ENCODE measurements around the gene SFXN2. TPM values are rescaled to one million over a fixed set of nuclear protein-coding genes. Genes with fewer than 3 reads are reported as not detected.

The SFXN2 gene
- polyA plus RNA-seq, 1 of the 3 experiments (the other 2 are of a cell fraction), result 10.2 TPM

DNA sequence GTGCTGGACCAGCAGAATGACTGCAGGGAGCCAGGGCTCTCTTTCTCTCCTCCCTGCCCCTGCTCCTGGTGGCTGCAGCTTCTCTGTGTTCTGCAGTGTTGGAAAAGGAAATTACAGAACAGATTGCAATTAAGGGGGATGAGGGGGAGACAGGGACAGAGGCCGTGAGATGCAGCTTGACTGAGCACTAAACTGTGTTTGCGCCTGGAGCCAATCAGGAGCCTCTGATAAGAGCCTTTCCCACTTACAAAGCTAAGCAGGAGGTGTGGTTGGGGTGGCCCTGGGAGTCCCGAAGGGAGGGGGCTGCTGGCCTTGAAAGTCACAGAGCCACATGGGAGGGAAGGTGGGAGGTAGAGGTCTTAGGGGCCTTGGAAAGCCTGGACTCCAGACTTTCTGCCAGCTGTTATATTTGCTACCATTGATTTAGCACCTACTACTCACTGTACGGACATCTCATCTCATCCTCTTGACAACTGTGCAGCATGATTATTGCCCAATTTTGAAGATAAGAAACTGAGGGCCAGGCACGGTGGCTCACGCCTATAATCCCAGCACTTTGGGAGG lies 43.5 kb upstream of the SFXN2 start (continued):
- TF ChIP-seq, protein P1, sequence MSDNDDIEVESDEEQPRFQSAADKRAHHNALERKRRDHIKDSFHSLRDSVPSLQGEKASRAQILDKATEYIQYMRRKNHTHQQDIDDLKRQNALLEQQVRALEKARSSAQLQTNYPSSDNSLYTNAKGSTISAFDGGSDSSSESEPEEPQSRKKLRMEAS (IDR thresholded peaks at IDR 0.05; ENCODE audit: low read depth), result no peak
- no peak for TF ChIP-seq TEAD4 (IDR thresholded peaks at IDR 0.05; ENCODE audit: borderline replicate concordance, insufficient read depth)
- peak; percentile 65; the same call in 1 of the 2 replicates for TF ChIP-seq MXI1 (IDR thresholded peaks at IDR 0.05; ENCODE audit: low read depth, low read length)
- TF ChIP-seq EZH2phosphoT487 (IDR thresholded peaks at IDR 0.05; ENCODE audit: borderline replicate concordance, low read depth), result no peak
- TF ChIP-seq MEF2A (IDR thresholded peaks at IDR 0.05; ENCODE audit: borderline replicate concordance, low read depth), result no peak
- TF ChIP-seq GATA2 (CRISPR knock-in tag; IDR thresholded peaks at IDR 0.05), result peak; percentile 48; the same call in 1 of the 2 replicates
- TF ChIP-seq, protein P2, sequence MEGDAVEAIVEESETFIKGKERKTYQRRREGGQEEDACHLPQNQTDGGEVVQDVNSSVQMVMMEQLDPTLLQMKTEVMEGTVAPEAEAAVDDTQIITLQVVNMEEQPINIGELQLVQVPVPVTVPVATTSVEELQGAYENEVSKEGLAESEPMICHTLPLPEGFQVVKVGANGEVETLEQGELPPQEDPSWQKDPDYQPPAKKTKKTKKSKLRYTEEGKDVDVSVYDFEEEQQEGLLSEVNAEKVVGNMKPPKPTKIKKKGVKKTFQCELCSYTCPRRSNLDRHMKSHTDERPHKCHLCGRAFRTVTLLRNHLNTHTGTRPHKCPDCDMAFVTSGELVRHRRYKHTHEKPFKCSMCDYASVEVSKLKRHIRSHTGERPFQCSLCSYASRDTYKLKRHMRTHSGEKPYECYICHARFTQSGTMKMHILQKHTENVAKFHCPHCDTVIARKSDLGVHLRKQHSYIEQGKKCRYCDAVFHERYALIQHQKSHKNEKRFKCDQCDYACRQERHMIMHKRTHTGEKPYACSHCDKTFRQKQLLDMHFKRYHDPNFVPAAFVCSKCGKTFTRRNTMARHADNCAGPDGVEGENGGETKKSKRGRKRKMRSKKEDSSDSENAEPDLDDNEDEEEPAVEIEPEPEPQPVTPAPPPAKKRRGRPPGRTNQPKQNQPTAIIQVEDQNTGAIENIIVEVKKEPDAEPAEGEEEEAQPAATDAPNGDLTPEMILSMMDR (IDR thresholded peaks at IDR 0.05), result no peak
- TF ChIP-seq NRF1 (IDR thresholded peaks at IDR 0.05; ENCODE audit: low read depth, low read length), result no peak

DNA sequence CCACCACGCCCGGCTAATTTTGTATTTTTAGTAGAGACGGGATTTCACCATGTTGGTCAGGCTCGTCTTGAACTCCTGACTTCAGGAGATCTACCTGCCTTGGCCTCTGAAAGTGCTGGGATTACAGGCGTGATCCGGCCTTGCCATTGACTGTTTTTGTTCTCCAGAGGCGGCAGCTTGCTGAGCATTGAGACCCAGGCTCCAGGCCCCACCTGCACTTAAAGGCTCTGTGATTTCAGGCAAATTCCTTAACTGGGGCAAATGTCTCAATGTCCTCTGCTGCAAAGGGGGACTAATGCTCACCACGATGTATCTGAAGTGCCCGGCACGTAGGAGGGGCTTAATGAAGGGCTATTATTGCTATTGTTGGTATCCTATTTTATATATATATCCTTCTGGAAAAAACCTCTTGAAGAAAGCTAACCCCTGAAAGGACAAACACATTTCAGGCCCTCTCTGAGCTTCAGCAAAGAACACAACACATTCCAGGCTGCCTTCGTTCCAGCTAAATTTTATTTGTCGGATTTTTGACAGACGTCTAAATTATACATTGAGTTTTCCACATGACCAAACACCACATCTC lies 41.1 kb upstream of the SFXN2 start:
- CTCF ChIA-PET, result interaction anchor here (1.4 to 12.9 kb wide), 5 partner anchors 10 to 78 kb away, joined by 3 to 123 read pairs (median 13); partner anchors contain the start of genes ARL3, SFXN2 and TRIM8
- WGBS (ENCODE audit: low lambda C conversion rate), result 98% methylated on average over 13 of the region's 13 CpGs
- Histone ChIP-seq H3K27me3 (ENCODE audit: insufficient read depth) (no peaks in the 10 kb centered on the region), H2AFZ (ENCODE audit: low read depth) (no peak overlapping the region), H3F3A (replicated peaks; ENCODE audit: insufficient read depth) (peaks cover 6% of the 10 kb centered on the region), H3K4me2 (peak overlapping the region; percentile 62; the same call in 1 of the 2 replicates), H3K36me3 (replicated peaks in 1 of 2; ENCODE audit: control insufficient read depth in 1 of 2, insufficient read depth in 2 of 2, low read length in 1 of 2) (no peaks in the 10 kb centered on the region), H3K9me3 (no peaks in the 10 kb centered on the region), H3K27ac (ENCODE audit: low read depth in 2 of 2, low read length in 1 of 2) (peak overlapping the region in 1 of 2 experiments; percentile 85; a peak in 2 of 4 replicates), H4K20me1 (ENCODE audit: insufficient read depth) (no peaks in the 10 kb centered on the region), H3K4me3 (ENCODE audit: low read depth in 2 of 2, low read length in 1 of 2) (no peak overlapping the region), H3K9ac (no peak overlapping the region), H3K9me2 (no peaks in the 10 kb centered on the region), H3K79me2 (ENCODE audit: insufficient read depth) (no peaks in the 10 kb centered on the region), H3K4me1 (ENCODE audit: control insufficient read depth in 1 of 2, insufficient read depth in 2 of 2, low read depth in 1 of 2, low read length in 1 of 2) (peaks cover 37 to 75% of the 10 kb centered on the region in 2 experiments)
- DNase-seq, result no peak
- POLR2A ChIA-PET, result interaction anchor here (1.2 to 1.5 kb wide), 2 partner anchors 24 to 31 kb away, joined by 4 to 5 read pairs; no protein-coding TSS in a partner anchor
- TF ChIP-seq MEF2A (IDR thresholded peaks at IDR 0.05; ENCODE audit: borderline replicate concordance, low read depth) (no peak), GABPA (IDR thresholded peaks at IDR 0.05; ENCODE audit: low read depth) (no peak), POLR2AphosphoS5 (IDR thresholded peaks at IDR 0.05; ENCODE audit: low read depth, low read length) (no peak), TAF1 (IDR thresholded peaks at IDR 0.05; ENCODE audit: borderline replicate concordance, low read depth, low read length) (no peak), FOSL2 (IDR thresholded peaks at IDR 0.05; ENCODE audit: borderline replicate concordance, low read depth) (no peak), SMC3 (IDR thresholded peaks at IDR 0.05; ENCODE audit: low read depth, low read length) (no peak), RFX5 (IDR thresholded peaks at IDR 0.05; ENCODE audit: low read length) (no peak), RCOR1 (IDR thresholded peaks at IDR 0.05; ENCODE audit: low read length) (no peak), MXI1 (IDR thresholded peaks at IDR 0.05; ENCODE audit: low read depth, low read length) (no peak), ELF1 (IDR thresholded peaks at IDR 0.05) (no peak), TCF12 (IDR thresholded peaks at IDR 0.05) (no peak)
- TF ChIP-seq, protein P3, sequence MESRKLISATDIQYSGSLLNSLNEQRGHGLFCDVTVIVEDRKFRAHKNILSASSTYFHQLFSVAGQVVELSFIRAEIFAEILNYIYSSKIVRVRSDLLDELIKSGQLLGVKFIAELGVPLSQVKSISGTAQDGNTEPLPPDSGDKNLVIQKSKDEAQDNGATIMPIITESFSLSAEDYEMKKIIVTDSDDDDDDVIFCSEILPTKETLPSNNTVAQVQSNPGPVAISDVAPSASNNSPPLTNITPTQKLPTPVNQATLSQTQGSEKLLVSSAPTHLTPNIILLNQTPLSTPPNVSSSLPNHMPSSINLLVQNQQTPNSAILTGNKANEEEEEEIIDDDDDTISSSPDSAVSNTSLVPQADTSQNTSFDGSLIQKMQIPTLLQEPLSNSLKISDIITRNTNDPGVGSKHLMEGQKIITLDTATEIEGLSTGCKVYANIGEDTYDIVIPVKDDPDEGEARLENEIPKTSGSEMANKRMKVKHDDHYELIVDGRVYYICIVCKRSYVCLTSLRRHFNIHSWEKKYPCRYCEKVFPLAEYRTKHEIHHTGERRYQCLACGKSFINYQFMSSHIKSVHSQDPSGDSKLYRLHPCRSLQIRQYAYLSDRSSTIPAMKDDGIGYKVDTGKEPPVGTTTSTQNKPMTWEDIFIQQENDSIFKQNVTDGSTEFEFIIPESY (IDR thresholded peaks at IDR 0.05; ENCODE audit: borderline replicate concordance, low read depth), result no peak
- TF ChIP-seq, protein P4, sequence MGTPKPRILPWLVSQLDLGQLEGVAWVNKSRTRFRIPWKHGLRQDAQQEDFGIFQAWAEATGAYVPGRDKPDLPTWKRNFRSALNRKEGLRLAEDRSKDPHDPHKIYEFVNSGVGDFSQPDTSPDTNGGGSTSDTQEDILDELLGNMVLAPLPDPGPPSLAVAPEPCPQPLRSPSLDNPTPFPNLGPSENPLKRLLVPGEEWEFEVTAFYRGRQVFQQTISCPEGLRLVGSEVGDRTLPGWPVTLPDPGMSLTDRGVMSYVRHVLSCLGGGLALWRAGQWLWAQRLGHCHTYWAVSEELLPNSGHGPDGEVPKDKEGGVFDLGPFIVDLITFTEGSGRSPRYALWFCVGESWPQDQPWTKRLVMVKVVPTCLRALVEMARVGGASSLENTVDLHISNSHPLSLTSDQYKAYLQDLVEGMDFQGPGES (IDR thresholded peaks at IDR 0.05; ENCODE audit: low read depth, low read length), result no peak
- TF ChIP-seq, protein P5, sequence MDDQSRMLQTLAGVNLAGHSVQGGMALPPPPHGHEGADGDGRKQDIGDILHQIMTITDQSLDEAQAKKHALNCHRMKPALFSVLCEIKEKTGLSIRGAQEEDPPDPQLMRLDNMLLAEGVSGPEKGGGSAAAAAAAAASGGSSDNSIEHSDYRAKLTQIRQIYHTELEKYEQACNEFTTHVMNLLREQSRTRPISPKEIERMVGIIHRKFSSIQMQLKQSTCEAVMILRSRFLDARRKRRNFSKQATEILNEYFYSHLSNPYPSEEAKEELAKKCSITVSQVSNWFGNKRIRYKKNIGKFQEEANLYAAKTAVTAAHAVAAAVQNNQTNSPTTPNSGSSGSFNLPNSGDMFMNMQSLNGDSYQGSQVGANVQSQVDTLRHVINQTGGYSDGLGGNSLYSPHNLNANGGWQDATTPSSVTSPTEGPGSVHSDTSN (IDR thresholded peaks at IDR 0.05), result no peak
- TF ChIP-seq, protein P6, sequence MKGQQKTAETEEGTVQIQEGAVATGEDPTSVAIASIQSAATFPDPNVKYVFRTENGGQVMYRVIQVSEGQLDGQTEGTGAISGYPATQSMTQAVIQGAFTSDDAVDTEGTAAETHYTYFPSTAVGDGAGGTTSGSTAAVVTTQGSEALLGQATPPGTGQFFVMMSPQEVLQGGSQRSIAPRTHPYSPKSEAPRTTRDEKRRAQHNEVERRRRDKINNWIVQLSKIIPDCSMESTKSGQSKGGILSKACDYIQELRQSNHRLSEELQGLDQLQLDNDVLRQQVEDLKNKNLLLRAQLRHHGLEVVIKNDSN (IDR thresholded peaks at IDR 0.05; ENCODE audit: borderline replicate concordance, low read depth), result no peak
